ENCODE results near the gene PCGF5. TPM values are rescaled to one million over a fixed set of nuclear protein-coding genes. Genes with fewer than 3 reads are reported as not detected.
"Not testable (repeated sequence)": the region's sequence is repeated elsewhere in the genome, so short reads cannot be mapped to it uniquely, and the experiment has no call there.

PCGF5 gene
- total RNA-seq, 1 donor from 2014 or later: 43.4 TPM

- intact Hi-C loops (cut with micrococcal nuclease): no loop called here
These were observed 51.4 kb downstream of the PCGF5 start for GRCh38 chr10:91271886-91272285.

DNA sequence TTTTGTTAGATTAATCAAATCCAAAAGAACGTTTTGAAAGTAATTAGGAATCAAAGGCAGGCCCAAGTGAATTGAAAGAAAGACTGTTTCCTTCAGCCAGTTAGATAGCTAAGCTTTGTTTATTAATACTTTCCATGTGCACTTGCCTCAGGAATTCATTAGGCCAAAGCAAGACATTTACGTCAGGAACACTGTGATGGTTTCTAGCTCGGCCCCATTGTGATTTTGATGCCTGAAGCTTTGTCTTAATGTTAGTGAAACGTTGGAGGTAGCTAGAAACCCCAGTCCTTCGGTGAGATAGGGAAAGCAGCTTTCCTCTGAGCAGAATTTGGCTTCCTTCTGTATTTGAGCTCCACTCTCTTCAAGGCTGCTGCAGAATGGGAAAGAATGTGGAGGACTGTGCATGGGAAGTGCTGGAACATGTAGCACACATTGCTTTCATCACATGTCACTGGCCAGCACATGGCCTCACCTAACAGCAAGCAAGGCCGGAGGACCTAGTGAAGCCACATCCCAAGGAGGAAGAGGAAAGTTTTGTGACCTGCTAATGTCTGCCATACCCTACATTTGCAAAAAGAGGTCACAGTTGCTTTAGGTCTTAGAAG is 64.1 kb downstream of the PCGF5 start:
- intact Hi-C loops (cut with micrococcal nuclease): no loop called here

DNA sequence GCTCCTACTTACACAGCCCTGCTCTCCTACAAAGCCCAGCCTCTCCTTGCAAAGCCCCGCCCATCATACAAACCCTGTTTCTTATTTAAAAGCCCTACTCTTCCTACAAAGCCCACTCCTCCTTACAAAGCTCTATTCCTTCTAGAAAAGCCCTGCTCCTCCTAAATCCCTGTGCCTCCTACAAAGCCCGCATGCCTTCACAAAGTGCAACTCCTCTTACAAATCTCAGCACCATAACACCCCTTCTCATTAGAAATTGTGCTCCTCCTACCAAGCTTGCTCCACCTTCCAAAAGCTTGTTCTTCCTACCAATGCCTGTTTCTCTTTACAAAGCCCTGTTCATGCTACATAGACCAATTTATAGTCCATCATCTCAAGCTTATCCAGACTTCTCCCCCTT is 66.1 kb downstream of the PCGF5 start:
- intact Hi-C loops (cut with micrococcal nuclease): no loop called here

DNA sequence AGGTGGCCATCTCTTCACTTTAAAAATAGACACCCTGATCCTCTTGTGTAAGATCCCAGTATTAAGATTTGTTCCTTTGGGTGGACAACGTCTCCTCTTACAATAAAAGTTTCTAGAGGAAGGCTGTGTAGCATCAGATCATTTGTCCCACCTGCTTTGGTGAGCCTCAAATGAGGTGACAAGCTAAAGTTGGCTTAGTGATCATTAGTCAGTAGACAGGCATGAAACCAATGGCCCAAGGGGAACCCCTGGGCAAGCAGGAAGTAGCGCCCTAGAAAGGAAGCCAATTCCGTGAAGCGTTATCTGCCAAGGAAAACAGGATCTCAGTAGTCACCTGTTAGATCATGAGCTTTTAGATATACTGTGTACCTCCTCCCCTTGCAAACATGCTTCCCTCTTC is 66.8 kb downstream of the PCGF5 start:
- intact Hi-C loops (cut with micrococcal nuclease): no loop called here

GRCh38 chr10:91287912-91288311 is 67.4 kb downstream of the PCGF5 start:
- intact Hi-C loops (cut with micrococcal nuclease): no loop called here

GRCh38 chr10:91289305-91289704 is 68.8 kb downstream of the PCGF5 start:
- intact Hi-C loops (cut with micrococcal nuclease): no loop called here

DNA sequence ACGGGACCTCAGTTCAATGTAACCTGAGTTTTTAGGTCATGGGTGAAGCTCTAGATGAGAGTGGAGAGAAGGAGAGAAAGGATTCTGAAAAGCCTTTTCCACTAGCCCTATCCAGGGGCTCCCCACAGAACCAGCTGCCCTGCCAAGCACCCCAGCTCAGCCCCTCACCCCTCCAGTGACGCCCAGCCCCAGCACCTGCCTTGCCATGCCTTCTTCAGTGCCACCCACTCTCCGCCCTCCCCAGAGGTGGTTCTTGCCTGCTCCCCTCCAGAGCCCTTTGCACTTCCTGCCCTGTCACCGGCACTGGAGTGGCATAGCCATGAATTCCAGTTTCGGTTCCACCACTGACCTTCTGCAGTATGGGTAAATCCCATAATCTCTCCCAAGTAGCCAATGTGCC is 70.1 kb downstream of the PCGF5 start:
- intact Hi-C loops (cut with micrococcal nuclease): no loop called here

DNA sequence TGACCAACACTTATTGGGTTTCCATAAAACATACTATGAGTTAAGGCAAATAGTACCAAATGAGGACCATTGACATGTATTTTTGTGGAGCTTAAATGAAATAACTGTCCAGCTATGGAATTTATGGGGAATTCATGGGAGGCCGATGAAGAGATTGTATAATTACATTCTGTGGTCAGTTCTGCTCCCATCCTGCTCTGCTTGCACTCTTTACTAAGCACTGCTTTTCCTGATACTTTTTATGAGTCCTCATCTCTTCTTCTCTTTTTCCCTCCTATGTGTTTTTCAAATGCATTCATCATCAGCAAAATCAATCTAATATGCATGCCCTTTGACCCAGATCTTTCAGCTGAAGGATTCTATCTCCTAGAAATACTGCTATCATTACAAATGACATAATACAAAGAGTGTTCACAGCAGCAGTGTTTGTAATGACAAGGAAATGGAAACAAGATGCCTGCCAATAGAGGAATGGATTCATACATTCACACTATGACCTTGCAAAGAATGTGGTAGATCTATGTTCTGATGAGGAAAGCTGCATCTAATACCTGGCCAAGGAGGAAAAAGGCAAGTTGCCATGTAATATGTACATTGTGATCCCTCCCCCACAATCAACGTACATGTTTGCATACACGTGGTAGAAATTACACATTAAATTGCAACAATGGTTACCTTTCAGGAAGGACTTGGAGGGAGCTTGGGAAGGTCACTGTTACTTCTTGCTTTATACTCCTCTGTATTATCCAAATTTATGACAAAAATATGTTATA is 73.9 kb downstream of the PCGF5 start:
- intact Hi-C loops (cut with micrococcal nuclease): no loop called here

DNA sequence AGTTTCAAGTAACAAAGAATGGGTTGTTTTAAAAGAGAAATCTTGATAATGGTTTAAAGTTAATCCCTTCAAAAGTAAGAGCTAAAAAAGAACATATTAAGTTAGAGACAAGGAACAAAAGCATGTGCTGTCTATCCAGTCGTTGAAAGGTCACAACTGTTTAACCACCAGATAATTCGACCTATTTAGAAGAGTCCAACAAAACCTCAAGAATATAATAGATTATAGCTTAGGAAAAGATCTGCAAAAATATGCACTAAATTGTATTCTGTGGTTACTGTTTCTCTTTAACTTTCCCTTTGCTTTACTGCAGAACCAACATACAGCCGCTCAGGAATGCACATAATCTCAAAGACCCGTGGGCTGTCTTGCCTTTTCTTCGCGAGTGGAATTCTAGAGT is 74.9 kb downstream of the PCGF5 start:
- intact Hi-C loops (cut with micrococcal nuclease): loop anchor here (5.0 kb wide), 2 partner anchors 112 to 997 kb away; partner anchors contain the start of genes CPEB3 and MARCHF5

DNA sequence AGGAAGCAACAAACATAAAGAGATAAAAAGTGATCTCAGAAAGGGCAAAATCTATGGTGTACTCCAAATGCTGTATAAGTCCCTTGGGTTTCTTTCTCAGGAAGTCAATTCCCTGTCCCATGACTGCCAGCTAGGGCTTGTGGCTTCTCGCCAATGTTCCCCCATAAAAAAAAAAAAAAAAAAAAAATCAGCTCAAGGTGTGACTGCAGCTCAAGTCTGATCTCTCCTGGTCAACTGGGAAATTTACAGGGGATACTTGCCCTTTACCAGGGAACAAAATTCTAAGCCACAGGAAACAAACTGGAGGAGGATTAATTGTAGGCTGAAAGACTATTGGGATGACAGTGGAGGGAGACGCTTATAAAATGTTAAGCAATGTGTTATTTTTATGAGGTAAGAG is 76.0 kb downstream of the PCGF5 start:
- intact Hi-C loops (cut with micrococcal nuclease): loop anchor here (5.0 kb wide), 2 partner anchors 111 to 996 kb away; partner anchors contain the start of genes CPEB3 and MARCHF5

GRCh38 chr10:91298224-91298871 is 77.9 kb downstream of the PCGF5 start:
- intact Hi-C loops (cut with micrococcal nuclease): loop anchor here (1.0 to 5.0 kb wide), 7 partner anchors 91 to 994 kb away; partner anchors contain the start of genes CPEB3 and MARCHF5

GRCh38 chr10:91299999-91300575 is 79.6 kb downstream of the PCGF5 start:
- intact Hi-C loops (cut with micrococcal nuclease): loop anchor here (5.0 kb wide), 2 partner anchors 107 to 992 kb away; partner anchors contain the start of genes CPEB3 and MARCHF5

DNA sequence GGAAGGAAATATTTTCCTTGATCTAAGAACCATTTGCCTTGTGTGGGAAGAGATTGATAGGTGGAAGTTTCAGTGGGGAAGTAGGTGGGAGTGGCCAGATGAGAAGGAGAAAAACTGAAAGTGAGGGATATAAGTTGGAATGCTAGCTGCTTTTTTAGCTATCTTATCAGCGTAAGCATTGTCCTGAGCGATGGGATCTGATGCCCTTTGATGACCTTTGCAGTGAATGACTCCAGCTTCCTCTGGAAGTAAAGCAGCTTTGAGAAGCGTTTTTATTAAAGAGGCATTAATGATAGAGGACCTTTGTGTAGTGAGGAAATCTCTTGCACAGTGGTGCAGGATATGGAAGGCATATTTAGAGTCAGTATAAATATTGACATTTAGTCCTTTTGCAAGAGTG is 82.5 kb downstream of the PCGF5 start:
- intact Hi-C loops (cut with micrococcal nuclease): not testable (repeated sequence)

GRCh38 chr10:91305979-91306378 is 85.5 kb downstream of the PCGF5 start:
- intact Hi-C loops (cut with micrococcal nuclease): not testable (repeated sequence)

DNA sequence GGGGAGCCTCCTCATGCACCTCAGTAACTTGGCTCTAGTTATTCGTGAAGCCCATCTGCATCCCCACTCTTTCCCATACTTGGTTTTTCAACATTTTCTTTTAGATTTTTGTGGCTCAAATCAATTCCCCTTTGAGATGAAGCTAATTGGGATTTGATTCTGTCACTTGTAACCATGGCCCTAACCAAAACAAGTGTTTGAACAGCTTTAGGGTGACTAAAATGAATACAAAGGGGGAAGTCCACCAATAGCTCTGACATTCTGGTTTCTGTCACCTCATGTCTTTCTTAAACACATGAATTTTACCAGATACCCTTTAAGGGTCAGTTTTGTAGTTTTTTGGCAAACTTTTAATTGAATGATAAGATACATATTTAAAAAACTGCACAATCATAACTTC is 87.0 kb downstream of the PCGF5 start:
- intact Hi-C loops (cut with micrococcal nuclease): no loop called here

DNA sequence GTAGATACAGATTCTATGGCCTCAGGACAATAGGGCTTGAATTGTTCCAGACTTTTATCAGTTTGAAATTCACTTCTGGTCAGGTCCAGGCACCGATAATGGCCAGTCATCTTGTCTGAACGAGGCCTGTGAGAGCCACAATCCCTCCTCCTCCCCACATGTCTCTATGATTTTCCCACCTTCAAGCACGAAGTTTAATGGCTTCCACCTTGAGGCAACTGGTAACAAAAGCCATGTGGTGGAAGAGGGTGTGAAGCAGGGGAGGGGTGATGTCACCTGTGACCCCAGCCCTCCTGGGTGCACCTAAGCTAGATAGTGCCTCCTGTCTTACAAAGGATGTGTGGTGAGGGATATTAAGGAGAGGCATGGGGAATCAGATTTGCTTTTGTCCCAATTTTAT is 89.2 kb downstream of the PCGF5 start:
- intact Hi-C loops (cut with micrococcal nuclease): no loop called here

DNA sequence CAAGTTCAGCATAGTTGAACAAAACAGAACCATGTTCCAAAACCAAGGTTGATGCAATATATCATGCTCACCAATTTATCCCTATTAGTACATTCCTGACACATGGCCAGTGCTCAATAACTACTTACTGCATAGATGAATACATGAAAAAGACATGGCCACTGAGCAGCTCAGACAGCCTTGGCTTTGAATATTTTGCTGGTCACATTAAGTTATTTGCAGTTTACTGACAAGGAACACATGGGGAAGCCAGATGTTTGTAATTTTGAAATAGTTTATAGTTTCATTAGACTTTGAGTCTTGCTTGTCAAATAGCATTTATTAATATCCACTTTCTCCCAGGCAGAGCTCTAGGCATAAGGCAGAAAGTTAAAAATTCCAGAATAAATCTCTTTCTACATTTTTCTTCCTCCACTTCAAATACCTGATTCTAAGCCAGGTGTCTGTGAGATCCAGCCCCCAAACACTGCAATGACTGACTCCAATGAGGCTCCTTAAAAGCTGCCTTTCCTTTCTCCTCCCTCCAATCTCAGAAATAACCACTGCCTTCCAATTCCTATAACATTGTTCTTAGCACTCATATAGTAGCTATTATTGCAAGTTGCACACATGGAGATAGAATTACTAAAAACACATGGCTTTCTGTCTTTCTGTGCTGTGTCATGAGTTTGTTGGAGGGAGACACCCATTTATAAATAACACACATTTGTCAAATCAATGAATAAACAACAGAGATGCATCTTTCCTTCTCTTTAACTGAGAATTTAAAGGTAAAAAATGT is 91.3 kb downstream of the PCGF5 start:
- intact Hi-C loops (cut with micrococcal nuclease): no loop called here

- intact Hi-C loops (cut with micrococcal nuclease): no loop called here
These were observed 91.9 kb downstream of the PCGF5 start for GRCh38 chr10:91312382-91312733.

DNA sequence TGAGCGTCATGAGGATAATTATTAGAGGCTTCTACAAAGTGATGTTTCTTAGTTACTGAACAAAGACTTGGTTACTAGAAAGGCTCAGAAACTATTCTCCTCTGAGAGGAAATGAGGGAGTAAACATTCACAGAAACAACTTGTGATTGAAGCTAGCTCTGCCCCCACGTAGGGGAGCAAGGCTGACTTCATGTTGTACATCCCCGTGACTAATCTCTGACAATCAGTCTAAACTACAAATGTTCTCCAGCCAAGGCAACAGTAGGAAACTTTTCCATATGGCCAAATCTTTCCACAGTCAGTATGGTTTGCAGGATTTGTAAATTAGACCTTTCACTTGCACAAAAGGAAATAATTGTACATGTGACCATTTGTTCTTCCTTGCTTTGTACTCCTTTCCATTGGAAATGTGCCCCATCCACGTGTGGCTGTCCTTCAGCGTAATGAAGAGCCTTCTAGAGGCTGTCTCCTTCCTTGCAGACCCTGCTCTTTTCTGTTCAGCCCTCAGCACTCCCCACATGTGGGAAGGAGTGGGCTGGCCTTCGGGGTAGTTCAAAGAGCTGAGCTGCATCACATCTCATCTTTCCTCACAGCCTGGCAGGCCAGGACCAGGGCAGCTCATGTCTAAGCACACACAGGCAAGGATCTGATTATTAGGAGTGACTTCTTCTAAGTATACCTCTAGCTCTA is 93.5 kb downstream of the PCGF5 start:
- intact Hi-C loops (cut with micrococcal nuclease): no loop called here

GRCh38 chr10:91316486-91316885 is 96.0 kb downstream of the PCGF5 start:
- intact Hi-C loops (cut with micrococcal nuclease): no loop called here

GRCh38 chr10:91317541-91317940 is 97.1 kb downstream of the PCGF5 start:
- intact Hi-C loops (cut with micrococcal nuclease): no loop called here

All from T-helper 2 cell treated with Interferon-gamma antibody and Interleukin-4, amounts not matched to agents 100 ng/mL and 5 ng/mL, for 36 hours (primary cell).